Progenitor cell of endocrine pancreas (in vitro differentiated cells): ENCODE results near the gene RMND5B. TPM values are rescaled to one million over a fixed set of nuclear protein-coding genes. Genes with fewer than 3 reads are reported as not detected.
A peak's percentile ranks its signal among the peaks of the same experiment; 100 is the strongest.

Source experiments
- DNase-seq: peaks from one replicate; pipeline ENCODE4 v3.0.0; 2021; ENCODE audit warnings: low spot score; ENCODE audit not compliant: unreplicated experiment
- H3K27ac Mint-ChIP-seq: 2 replicates; pipeline ENCODE4 v1.8.0; 2021; ENCODE audit warnings: mild to moderate bottlenecking, moderate library complexity, mixed read lengths
- H3K27me3 Mint-ChIP-seq: 2 replicates; pipeline ENCODE4 v1.8.0; 2021; ENCODE audit warnings: mixed read lengths
- H3K36me3 Mint-ChIP-seq: 2 replicates; pipeline ENCODE4 v1.8.0; 2022; ENCODE audit warnings: mixed read lengths; ENCODE audit not compliant: insufficient read depth
- H3K4me1 Mint-ChIP-seq: 2 replicates; pipeline ENCODE4 v1.8.0; 2021; ENCODE audit warnings: low read depth, mixed read lengths
- H3K4me3 Mint-ChIP-seq: 2 replicates; pipeline ENCODE4 v1.8.0; 2021; ENCODE audit warnings: low read depth, mild to moderate bottlenecking, moderate library complexity, mixed read lengths
- H3K9me3 Mint-ChIP-seq: 2 replicates; pipeline ENCODE4 v1.8.0; 2021; ENCODE audit warnings: low read depth, mixed read lengths
- total RNA-seq: library from RNA; stranded (reverse); gene quantifications from 2 replicates; pipeline ENCODE4 v1.2.1, GENCODE V29; 2021
- TF ChIP-seq, protein P1 (sequence below): fragments of 200-600 bp; sonication (generic); IDR thresholded peaks from one replicate; pipeline ENCODE4 v1.5.0; 2021; ENCODE audit warnings: antibody characterized with exemption, mild to moderate bottlenecking; ENCODE audit not compliant: unreplicated experiment

The RMND5B gene
- total RNA-seq, 1 donor from 2014 or later: 48.5 TPM

DNA sequence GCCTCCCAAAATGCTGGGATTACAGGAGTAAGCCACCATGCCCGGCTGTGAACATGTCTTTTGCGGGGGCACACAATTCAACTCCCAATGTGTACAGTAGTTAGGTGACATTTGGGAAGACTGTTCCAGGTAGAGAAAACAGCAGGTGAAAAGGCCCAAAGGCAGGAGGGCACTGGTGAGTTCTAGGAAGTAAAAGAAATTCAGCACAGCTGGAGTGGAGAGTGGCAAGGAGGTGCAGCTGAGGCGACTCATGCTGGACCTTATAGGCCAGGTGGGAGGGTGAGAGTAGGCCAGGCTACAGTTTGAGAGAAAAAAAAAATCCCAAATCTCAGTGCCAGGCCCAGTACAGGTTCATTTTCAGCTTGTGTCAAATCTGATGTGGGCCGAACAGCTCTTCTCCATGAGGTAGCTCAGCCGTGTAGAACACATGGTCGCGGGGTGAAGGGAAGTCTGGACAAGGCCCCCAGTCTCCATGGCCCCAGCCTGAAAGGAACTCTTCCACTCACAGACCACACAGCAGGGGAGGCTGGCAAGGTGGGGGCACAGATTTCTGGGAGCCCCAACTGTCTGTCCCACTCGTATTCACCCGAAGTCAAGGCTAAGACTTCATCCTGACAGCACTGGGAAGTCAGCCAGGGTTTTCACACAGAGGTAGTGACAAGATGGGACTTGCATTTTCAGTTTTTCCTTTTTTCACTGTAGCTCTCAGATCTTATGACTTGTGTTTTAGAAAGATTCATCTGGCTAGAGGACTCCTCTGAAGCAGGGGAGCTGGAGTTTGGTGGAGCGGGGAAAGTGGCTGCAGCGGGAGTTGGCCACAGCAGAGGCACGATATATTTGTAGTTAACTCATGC, 69.0 kb downstream of the RMND5B start:
- TF ChIP-seq, protein P1, sequence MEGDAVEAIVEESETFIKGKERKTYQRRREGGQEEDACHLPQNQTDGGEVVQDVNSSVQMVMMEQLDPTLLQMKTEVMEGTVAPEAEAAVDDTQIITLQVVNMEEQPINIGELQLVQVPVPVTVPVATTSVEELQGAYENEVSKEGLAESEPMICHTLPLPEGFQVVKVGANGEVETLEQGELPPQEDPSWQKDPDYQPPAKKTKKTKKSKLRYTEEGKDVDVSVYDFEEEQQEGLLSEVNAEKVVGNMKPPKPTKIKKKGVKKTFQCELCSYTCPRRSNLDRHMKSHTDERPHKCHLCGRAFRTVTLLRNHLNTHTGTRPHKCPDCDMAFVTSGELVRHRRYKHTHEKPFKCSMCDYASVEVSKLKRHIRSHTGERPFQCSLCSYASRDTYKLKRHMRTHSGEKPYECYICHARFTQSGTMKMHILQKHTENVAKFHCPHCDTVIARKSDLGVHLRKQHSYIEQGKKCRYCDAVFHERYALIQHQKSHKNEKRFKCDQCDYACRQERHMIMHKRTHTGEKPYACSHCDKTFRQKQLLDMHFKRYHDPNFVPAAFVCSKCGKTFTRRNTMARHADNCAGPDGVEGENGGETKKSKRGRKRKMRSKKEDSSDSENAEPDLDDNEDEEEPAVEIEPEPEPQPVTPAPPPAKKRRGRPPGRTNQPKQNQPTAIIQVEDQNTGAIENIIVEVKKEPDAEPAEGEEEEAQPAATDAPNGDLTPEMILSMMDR: no peak
- H3K4me3 Mint-ChIP-seq: no peak overlapping the region
- H3K4me1 Mint-ChIP-seq: peaks cover 2% of the 10 kb centered on the region
- peak overlapping the region; percentile 27 for H3K27ac Mint-ChIP-seq
- no peak for DNase-seq
- peaks cover 2% of the 10 kb centered on the region for H3K36me3 Mint-ChIP-seq
- peaks cover 6% of the 10 kb centered on the region for H3K27me3 Mint-ChIP-seq
- H3K9me3 Mint-ChIP-seq: no peaks in the 10 kb centered on the region

Other genes with a start within 250 kb of the RMND5B start
- not detected in 2 replicates for gene PROP1, start 134.8 kb upstream of the RMND5B start, total RNA-seq
- 1.9 and 2.4 TPM in 2 replicates for gene N4BP3, start 17.5 kb upstream of the RMND5B start, total RNA-seq
- 114 and 119 TPM in 2 replicates for gene NHP2, start 22.9 kb downstream of the RMND5B start, total RNA-seq
- not detected in 2 replicates for gene GMCL2, start 56.4 kb downstream of the RMND5B start, total RNA-seq
- 214 and 223 TPM in 2 replicates for gene HNRNPAB, start 73.5 kb downstream of the RMND5B start, total RNA-seq
- 113 and 123 TPM in 2 replicates for gene PHYKPL, start 101.8 kb downstream of the RMND5B start, total RNA-seq